Measurements from ENCODE around the gene ARMC7.

- TF ChIP-seq CTCF (IDR thresholded peaks at IDR 0.05; ENCODE audit: low read depth, low read length) (no peak), EZH2phosphoT487 (IDR thresholded peaks at IDR 0.05; ENCODE audit: low read depth) (no peak)
Measured at GRCh38 chr17:75084039-75084660, 25.6 kb upstream of the ARMC7 start.

Measured in OCI-LY3 (cell line).